COLO668 (cell line): ENCODE measurements around the gene COL5A1.

Experiments
- DNase-seq: peaks from one replicate; lab custom pipeline; 2025; ENCODE audit not compliant: unreplicated experiment; lab: John Stamatoyannopoulos, UW

The COL5A1 gene

DNA sequence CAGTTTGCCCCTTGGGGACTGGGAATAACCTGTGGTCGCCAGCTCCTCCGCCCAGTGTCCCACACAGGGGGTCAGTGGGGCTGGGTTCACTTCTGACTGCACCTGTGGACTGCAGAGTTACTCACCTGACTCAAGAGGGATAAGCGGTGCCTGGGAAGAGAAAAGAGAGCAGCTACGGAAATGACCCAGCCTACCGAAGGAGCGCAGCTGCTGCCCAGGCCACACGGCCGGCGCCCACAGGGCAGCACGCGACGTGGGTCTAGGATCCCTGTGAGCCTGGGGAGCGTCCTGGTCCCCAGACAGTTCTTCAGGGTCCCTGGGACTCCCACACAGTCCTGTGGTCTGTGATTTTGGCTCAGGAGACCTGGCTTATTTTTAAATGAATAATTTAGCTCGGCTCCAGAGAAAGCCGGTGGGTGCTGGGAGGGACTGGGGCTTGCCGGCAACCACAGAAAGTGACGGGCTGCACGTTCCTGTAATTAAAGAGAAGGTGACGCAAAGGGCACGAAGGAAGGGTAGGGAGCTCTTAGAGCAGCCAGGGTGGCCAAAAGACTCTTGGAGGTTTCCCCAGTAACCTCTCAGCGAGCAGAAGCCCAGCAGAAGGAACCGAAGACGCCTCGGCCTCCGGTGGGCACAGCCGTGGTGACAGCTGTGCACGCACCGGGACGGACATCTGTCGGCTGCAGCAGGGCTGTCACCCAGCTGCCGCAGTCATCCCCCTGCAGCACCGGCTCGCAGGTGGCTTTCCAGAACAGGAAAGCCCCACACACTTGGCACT, 141.5 kb downstream of the COL5A1 start:
- DNase-seq = no peak

DNA sequence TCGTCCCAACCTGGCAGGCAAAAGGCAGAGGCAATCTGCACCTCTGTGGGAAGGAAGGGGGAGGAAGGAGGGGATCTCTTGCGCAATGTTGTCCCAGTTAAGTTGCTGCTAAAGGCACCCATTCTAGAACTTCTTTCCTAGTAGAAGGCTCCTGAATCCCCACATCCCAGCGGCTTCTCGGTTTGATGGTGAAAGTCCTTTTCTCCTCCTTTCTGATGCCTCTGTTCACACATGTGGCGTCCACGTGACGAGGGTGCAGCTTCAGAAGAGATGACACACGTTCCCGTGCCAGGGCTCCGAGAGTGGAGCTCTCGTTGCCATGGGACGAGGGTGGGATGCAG, 142.1 kb downstream of the COL5A1 start:
- DNase-seq = no peak

DNA sequence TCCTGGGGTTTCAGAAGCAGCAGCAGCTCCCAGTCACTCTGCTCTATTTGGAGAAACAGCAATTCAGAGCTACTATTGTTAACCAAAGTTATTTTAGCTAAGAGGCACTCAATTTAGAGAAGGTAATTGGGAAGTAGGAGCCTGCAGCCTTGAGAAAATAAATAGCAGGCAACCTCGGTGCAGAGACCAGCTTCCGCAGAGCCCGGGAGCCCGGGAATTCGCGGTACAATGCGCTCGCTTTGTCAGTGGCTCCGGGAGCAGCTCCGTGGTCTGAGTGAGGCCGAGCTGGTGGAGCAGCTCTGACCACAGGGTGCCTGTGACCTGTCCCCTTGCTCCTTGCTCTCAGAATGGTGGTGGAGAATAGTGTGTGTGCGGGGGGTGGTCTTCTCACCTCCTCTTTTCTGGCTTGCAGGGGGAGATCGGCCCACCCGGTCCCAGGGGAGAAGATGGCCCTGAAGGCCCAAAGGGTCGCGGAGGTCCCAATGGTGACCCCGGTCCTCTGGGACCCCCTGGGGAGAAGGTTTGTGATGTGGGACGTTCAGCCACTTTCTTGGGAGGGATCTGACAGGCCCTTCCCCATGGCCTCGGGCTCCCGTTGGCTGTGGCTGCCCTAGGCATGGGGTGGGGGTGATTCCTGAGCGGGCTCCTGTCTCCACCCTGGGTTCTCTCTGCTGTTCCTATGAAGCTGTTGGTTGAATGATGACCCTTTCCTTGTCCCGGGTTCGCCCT, 143.1 kb downstream of the COL5A1 start:
- no peak for DNase-seq

DNA sequence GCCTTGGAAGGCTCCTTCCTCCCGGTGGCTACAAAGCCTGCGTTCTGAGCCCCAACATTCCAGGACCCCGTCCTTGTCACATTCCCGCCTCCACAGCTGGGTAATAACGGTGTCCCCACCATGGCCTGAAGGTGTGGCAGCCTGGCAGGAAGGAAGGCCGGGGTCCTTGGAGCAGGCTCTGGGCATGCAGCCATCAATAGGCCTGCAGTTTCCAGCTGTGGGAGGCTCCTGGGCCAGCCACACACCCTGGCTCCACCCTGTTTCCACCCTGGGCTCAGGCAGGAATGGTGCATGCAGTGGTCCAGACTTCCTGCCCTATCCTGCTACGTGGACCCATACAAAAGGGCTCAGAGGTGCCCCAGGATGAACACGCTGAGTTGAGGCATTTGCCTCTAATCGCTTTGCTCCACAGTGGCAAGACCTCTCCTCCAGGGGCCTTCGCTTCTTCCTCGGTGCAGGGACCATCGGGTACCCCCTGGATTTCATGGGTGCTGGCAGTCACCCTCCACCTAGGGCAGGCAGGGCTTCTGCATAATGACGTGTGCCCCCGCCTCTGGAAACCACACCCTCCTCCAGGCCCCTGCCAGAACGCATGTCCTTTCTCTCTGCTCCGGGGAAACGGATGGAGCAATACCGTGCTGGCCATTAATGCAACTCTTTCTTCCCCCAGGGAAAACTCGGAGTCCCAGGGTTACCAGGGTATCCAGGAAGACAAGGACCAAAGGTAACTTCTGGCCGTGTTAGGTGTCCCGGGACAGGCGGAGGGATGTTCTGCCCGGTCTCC, 143.9 kb downstream of the COL5A1 start:
- DNase-seq = no peak

DNA sequence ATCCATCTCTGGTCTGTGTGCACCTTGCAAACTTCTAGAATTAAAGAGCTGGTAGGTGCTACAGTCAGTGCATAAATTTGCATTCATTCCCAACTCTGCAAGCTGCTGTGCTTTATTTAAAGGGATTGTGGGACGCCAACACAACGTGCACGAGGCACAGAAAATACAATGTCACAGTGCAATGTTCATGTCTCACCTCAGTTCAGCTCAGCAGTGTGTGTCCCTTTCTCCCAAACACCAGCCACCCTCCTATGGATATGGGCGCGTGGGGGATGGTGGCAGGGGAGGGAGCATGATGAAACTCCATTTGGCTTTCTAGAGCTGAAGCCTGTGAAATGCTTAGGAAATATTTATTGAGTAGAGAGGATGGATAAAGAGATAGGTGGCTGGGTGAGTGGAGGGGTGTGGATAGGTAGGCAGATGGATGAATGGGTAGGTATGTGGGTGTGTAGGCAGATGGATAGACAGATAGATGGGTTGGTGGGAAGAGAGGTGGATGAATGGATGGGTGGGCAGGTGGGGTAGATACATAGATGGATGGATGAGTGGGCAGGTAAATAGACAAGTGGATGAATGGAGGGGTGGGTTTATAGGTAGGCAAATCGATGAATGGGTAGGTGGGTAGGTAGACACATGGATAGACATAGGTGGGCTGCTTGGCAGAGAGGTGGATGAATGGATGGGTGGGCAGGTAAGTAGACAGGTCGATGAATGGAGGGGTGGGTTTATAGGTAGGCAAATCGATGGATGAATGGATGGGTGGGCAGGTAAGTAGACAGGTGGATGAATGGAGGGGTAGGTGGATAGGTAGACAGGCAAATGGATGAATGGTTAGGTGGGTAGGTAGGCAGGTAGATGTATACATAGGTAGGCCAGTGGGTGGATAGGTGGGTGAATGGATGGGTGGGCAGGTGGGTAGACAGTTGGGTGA, 146.3 kb downstream of the COL5A1 start:
- DNase-seq = no peak

DNA sequence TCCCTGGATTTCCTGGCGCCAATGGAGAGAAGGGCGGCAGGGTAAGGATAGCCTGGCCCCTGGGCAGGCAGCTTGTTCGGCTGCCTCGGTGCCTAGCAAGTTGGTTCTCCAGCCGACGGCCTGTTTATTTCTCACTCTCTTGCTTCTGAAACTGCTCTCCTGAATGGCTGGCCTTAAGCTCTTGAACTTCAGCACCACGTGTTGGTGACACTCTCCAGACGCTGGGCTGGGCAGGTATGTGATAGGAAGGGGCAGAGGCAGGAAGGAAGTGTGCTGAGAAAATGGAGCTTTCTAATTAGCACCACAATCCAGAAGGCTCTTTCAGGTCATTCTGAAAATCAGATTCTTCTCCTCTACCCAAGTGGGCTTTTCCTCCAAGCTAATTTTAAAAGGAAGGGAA, 147.6 kb downstream of the COL5A1 start:
- no peak for DNase-seq

DNA sequence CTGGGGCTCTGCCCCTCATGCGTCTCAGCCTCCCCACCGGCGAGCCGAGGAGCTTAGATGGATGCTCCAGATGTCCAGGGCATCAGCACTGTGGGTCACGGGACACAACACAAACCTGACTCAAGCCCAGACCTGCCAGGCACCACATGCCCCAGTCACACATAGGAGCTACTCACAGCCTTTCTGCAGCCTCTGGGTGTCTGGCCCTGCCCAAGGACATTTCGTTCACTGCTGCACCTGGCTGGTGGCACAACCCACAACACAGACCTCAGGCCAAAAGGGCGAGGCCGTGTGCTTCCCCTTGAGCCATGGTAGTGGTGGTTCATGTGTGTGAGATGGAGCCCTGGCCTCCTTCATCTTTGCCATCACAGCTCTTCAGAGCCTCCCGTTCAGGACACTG, 149.4 kb downstream of the COL5A1 start:
- DNase-seq = no peak

DNA sequence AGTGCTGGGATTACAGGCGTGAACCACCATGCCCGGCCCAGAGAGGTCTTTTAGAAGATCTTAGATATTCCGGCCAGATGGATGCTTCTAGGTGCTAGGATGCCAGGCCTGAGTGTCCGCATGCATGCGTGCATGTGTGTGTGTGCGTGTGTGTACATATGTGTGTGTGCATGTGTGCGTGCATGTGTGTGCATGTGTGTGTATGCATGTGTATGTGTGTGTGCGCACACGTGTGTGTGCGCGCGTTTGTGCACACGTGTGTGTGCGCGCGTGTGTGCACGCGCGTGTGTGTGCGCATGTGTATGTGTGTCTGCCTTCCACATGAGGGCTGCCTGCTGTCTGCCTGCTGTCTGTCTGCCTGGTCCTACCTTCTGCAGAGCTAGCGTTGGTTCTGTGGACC, 151.0 kb downstream of the COL5A1 start:
- DNase-seq = no peak

DNA sequence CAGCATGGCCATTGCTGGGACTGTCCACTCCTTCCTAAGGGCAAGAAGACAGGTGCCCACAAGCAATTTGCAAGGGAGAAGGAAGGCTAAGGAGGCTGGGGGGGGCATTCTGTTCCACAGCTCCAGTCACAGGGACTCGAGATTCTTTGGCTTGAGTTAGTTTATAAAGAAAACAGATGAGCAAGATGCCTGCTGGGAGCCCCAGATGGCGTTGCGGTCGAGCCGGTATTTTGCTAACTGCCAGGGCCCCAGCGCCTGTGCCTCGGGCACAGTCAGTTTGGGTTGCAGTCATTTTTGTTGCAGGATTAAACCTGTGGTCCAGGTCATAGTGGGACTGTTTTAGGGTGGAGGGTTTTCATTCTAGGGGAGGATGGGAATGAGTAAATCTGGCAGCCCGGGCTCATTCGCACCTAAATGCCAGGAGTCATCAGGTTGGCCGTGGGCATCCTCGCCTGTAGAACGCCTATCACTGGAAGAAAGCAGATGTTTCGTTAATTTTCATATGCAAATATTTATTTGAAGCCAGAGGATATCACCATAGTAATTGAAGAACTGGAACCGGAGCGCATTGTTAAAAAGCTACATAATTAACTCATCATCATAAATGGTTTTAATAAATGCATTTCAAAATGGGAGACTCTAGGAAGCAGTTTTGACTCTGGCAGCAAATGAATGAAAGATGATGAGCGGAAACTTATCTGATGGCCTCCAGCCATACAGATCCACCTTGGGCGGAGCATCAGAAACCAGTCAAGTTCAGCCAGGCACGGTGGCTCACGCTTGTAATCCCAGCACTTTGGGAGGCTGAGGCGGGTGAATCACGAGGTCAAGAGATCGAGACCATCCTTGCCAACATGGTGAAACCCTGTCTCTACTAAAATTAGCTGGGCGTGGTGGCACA, 151.9 kb downstream of the COL5A1 start:
- no peak for DNase-seq

DNA sequence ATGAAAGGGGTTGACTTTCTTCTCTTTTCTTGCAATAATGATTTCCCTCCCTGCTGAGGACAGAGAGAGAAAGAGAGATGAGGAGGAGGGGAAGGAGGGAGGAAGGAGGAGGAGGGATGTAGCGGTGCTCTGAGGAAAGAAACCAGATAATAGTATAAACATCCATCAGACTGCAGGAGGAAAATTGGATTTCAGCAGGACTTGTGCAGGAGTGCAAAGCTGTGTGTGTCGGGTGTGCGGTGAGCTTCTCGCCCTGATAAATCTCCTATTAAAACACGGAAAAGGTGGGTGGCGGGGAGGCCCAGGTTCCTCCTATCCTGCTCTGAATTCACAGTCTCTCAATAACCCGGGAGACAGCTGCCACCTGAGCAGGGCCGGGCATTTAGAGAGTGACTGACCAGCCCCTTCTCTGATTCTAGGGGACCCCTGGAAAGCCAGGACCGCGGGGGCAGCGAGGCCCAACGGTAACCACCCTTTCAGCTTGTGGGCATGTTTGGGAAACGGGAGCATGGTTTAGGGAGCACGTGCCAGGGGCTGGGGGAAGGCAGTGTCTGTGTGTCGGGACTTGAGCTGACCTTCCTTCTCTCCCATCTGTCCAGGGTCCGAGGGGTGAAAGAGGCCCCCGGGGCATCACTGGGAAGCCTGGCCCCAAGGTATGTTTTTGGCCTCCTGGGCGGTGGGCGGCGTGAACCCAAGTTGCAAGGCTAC, 153.2 kb downstream of the COL5A1 start:
- DNase-seq = no peak

DNA sequence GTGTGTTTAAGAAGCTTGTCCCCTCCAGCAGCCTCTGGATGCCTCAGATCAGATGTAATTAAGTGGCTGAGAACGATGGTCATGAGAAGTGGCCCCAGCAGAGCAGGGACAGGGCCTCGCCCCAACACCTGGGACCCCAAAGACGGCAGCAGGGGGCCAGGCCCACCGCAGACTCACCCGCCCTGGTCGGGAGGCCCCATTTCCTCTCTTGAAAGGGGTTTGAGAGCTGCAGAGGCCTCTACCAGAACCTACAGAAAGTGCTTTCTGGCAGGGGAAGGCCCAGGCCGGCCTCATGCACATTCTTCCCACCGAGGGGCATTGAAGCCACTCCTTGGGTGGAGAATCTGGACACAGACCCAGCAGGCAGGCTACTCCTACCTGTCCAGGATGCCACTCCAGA, 153.8 kb downstream of the COL5A1 start:
- DNase-seq = no peak

DNA sequence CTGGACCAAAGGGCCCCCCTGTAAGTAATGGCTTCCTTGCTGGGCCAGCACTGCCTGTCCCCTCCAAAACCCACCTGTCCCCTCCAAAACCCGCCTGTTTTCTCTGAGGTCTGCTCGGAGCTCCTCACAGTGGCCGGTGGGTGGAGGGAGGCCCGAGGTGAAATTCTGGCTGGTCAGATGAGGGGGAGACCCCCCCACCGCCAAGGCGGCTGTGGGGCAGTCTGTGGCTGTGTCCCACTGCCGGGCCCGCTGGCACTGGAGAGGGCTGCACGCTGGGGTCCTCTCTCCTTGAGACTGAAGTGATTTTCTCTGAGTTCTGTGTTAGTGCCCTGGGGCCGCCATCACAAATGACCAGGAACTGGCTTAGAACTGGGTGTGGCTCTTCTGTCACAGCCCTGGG, 155.3 kb downstream of the COL5A1 start:
- no peak for DNase-seq

DNA sequence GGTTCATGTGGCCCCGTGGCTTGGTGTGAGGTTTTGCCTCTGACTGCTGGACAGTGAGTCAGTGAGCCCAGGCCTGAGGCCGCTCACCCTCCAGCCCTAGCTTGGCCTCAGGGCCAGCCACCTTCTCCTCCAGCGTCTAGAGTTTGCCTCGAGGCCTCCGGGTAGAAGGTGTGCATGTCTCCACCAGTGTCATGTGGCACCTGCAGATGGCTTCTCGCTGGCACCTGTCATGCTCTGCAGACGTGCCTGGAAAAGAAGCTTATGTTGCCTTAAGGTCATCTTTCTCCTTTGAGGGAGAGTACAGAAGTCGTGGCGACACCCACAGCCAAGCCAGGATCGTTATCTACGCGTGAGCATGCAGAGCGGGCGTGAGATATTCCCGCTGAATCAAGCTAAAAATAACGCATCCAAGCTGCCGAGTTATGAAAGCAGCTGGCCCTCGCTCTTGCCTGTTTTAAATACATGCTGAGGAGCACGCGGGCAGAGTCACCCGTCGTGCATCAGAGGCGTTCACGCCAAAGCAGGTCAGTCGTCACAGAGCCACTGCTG, 159.3 kb downstream of the COL5A1 start:
- no peak for DNase-seq

DNA sequence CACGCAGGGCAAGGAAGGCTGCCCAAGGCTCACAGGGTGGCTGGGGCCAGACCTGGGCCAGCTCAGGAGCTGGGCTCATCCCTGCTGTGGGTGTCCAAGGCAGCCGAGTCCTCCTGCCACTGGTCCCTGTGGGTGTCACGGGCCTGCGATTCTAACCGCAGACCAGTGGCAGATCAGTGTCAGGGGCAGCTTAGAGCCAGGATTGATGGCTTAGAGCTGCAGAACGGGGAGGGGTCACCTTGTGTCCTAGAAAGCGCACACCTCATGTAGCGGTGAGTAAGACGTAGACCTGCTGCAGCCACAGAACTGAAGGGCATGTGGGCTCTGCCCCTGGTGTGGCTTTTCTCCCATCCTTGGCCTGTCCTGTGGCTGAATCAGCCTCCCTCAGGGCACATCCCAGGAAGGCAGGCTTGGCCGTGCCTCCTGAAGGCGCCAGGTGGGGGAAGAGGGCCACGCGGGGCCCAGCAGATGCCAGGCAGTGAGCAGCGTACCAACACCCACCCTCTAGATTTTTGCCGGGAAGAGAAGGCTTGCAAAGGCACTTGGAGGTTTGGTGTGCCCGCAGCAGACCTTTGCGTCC, 160.7 kb downstream of the COL5A1 start:
- DNase-seq = no peak

DNA sequence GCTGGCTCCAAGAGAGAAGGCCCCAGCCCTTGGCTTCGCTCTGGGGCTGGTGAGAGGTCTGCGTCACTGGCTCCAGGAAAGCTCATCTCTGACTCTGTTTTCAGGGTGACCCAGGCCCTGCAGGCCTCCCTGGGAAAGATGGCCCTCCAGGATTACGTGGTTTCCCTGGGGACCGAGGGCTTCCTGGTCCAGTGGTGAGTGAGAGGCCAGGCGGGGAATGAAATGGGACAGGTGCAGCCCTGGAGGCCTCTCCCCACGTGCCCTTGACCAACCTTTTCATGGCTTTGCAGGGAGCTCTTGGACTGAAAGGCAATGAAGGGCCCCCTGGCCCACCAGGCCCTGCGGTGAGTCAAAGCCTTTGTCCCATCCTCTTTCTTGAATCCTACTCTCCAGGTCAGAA, 163.3 kb downstream of the COL5A1 start:
- no peak for DNase-seq

DNA sequence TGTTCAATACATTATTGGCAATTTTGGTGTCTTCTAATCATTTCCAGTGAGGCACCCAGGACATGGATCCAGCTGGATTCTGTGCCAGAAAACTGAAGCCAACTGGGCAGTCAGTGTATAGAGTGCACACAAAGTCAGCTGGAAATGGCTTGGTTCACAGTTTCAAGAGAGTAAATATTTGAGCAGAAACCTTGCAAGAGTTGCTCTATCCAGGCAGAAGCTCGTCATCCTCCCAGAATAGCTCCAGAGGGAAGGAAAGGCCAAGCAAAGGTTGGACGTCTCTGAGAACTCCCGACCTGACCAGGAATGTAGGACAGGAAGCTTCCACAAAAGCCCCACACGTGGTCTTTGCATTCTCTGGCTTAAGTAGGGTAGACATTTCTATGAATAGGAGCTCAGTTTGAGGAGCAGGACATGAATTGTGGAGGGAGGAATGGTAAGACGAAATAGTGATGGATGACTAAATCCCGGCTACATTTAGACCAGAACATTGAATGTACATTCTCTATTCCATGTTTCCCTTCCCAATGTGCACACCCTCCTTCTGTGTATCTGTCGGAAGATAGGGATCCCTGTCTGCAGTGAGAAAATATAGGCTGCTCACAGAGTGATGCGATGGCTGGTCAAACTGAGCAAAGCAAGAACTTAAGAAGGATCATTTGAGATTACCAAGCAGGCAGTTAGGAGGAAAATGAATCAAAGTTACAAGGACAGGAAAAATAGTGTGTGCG, 166.3 kb downstream of the COL5A1 start:
- DNase-seq = no peak

DNA sequence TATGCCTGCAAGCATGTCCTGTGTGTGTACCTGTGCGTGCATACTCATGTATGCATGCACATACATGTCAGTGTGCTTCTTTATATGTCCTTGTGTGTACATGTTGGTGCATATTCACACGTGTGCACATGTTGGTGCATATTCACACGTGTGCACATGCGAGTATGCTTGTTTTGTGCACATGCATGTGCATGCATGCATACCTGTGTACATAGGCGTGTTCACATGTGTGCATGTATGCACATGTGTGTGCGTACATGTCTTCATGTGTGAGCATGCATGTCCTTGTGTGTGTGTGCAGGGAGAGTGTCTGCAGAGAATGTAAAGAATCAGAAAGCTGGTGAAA, 166.8 kb downstream of the COL5A1 start:
- DNase-seq = no peak

DNA sequence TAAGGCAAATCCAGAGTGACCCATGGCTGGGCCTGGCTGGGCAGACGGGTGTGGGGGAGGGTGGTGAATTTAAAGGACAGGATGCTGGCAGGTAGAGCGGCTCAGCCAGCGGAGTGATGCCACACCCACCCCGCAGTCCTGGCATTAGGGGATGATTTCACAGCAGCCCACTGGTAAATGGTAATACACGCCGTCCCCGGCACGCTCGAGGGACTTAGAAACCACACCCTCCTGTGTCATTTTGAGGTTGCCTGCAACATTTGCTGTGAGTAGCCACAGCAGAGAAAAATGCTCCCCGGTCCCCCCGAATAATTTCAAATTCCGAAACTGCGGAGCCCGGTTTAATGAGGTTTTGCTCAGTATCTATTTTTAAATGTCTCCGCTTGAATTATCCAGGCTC, 167.7 kb downstream of the COL5A1 start:
- DNase-seq = no peak
